ENCODE results near the gene DNAH7.

Gene DNAH7

GRCh38 chr2:195864316-195864715 is 204.3 kb downstream of the DNAH7 start:
- TF ChIP-seq CTCF (IDR thresholded peaks at IDR 0.05; ENCODE audit: low read depth, low read length): no peak
- no peak overlapping the region for H3K4me3 ChIP-seq (ENCODE audit: low read depth, low read length)

GRCh38 chr2:195863564-195863963 is 205.1 kb downstream of the DNAH7 start:
- no peak for TF ChIP-seq CTCF (IDR thresholded peaks at IDR 0.05; ENCODE audit: low read depth, low read length)
- no peak overlapping the region for H3K4me3 ChIP-seq (ENCODE audit: low read depth, low read length)

GRCh38 chr2:195863121-195863520 is 205.5 kb downstream of the DNAH7 start:
- no peak for TF ChIP-seq CTCF (IDR thresholded peaks at IDR 0.05; ENCODE audit: low read depth, low read length)
- H3K4me3 ChIP-seq (ENCODE audit: low read depth, low read length): no peak overlapping the region

- TF ChIP-seq CTCF (IDR thresholded peaks at IDR 0.05; ENCODE audit: low read depth, low read length): no peak
Measured at GRCh38 chr2:195861821-195862220, 206.8 kb downstream of the DNAH7 start.

GRCh38 chr2:195859513-195859912 is 209.1 kb downstream of the DNAH7 start:
- no peak for TF ChIP-seq CTCF (IDR thresholded peaks at IDR 0.05; ENCODE audit: low read depth, low read length)
- H3K4me3 ChIP-seq (ENCODE audit: low read depth, low read length): no peak overlapping the region

More at GRCh38 chr2:195861821-195862220, 206.8 kb downstream of the DNAH7 start:
- no peak overlapping the region for H3K4me3 ChIP-seq (ENCODE audit: low read depth, low read length)

GRCh38 chr2:195857132-195857531 is 211.5 kb downstream of the DNAH7 start:
- H3K4me3 ChIP-seq (ENCODE audit: low read depth, low read length): no peak overlapping the region
- TF ChIP-seq CTCF (IDR thresholded peaks at IDR 0.05; ENCODE audit: low read depth, low read length): no peak

GRCh38 chr2:195850764-195851163 is 217.9 kb downstream of the DNAH7 start:
- H3K4me3 ChIP-seq (ENCODE audit: low read depth, low read length): no peak overlapping the region
- TF ChIP-seq CTCF (IDR thresholded peaks at IDR 0.05; ENCODE audit: low read depth, low read length): no peak
